Effector CD8-positive, alpha-beta T cell (primary cell): Measurements from ENCODE around the gene ATP5MK.
"Not testable (repeated sequence)": the region's sequence is repeated elsewhere in the genome, so short reads cannot be mapped to it uniquely, and the experiment has no call there.

ENCODE experiments used
- DNase-seq: peaks from one replicate; lab custom pipeline; 2025; lab: John Stamatoyannopoulos, UW

Gene ATP5MK

GRCh38 chr10:103396789-103397087 is 463 bp upstream of the ATP5MK start:
- no peak for DNase-seq

DNA sequence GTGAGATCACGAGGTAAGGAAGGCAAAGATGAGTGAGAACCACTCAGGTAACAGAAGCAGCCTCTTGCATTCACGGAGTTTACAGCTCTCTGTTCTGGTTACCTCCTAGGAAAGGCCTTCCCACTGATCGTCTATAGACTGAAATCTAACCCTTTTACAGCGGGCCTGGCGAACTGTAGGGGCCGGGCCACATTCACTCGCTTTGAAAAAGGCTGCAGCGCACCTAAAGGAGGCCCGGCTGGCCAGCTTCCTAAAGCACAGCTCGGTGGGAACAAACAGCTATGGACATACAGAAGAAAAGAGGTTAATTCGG is 565 bp downstream of the ATP5MK start:
- DNase-seq: no peak

GRCh38 chr10:103394180-103394579 is 2.1 kb downstream of the ATP5MK start:
- no peak for DNase-seq

- DNase-seq: no peak
Measured at GRCh38 chr10:103382769-103383168, 13.5 kb downstream of the ATP5MK start.

- DNase-seq: no peak
Measured at GRCh38 chr10:103374263-103374662, 22.0 kb downstream of the ATP5MK start.

DNA sequence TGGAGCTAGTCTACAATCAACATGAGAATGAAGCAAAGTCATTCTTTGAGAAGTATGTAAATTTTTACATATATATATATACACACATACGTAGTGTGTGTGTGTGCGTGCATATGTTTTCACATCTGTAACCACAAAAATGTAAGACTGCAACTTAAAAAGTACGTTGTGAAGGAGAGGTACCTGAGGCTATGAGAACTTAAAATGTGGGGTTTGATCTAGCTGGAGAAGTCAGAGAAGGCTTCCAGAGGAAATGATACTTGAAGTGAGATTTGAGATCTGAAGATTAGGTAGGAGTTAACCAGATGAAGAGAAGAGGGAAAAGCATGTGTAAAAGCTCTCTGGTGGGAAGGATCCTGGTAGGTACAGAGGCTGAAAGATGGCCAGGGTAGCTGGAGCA is 22.7 kb downstream of the ATP5MK start:
- DNase-seq: no peak

DNA sequence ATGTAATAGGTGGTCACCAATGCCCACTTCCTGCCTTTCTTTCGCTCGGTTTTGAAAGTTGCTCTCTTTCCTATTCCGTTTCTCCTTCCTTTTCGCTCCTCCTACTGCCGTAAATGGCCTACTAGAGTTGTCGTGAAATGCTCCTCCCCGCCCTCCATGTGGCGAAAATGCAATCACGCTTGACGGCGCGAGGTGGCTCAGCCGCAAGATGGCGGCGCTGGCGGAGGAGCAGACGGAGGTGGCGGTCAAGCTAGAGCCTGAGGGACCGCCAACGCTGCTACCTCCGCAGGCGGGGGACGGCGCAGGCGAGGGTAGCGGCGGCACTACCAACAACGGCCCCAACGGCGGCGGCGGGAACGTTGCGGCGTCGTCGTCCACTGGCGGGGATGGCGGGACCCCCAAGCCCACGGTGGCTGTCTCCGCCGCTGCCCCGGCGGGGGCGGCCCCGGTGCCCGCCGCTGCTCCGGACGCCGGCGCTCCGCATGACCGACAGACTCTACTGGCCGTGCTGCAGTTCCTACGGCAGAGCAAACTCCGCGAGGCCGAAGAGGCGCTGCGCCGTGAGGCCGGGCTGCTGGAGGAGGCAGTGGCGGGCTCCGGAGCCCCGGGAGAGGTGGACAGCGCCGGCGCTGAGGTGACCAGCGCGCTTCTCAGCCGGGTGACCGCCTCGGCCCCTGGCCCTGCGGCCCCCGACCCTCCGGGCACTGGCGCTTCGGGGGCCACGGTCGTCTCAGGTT is 28.3 kb downstream of the ATP5MK start, which contains the start of gene TAF5:
Gene TAF5, plus strand, starts transcription at position 195 of the 737 bp plus-strand sequence. Its CDS starts 14 bp downstream, at position 209.
- peak; percentile 80 for DNase-seq

DNA sequence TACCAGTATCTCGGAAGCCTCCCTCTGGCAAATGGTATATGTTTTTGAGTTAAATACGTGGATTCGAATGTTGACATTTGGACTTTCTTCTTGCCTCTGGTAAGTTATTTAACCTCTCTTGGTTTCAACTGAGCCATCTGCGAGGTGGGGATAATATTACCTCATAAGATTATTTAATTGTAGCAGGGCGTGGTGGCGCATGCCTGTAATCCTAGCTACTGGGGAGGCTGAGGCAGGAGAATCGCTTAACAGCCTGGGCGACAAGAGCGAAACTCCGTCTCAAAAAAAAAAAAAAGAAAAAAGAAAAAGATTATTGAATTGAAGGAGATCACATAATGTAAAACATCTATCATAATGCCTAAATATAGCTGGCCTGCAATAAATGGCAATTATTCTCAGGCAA is 28.9 kb downstream of the ATP5MK start:
- DNase-seq: no peak

DNA sequence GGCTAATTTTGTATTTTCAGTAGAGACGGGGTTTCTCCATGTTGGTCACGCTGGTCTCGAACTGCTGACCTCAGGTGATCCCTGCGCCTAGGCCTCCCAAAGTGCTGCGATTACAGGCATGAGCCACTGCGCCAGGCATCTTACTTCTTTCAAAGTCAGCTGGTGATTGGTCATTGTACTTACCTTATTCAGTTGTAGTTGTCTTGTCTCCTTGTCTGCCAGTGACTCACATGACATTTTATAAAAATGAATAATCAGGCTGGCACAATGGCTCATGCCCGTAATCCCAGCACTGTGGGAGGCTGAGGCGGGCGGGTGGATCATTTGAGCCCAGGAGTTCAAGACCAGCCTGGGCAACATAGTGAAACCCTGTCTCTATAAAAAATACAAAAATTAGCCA is 35.5 kb downstream of the ATP5MK start:
- DNase-seq: not testable (repeated sequence)

DNA sequence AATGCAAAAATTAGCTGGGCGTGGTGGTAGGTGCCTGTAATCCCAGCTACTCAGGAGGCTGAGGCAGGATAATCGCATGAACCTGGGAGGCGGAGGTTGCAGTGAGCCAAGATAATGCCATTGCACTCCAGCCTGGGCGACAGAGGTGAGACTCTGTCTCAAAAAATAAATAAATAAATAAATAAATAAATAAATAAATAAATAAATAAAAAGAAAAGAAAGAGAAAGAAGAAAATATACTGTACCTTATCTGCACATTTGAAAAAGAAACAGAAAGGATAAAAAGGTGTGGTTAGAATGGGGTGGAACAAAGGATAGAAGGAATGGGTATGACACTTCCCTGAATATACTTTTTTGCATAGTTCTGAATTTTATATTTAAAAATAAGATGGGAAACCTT is 36.8 kb downstream of the ATP5MK start:
- not testable (repeated sequence) for DNase-seq

- DNase-seq: no peak
Measured at GRCh38 chr10:103355906-103356599, 40.2 kb downstream of the ATP5MK start.

- DNase-seq: not testable (repeated sequence)
Measured at GRCh38 chr10:103354567-103354966, 41.7 kb downstream of the ATP5MK start.

DNA sequence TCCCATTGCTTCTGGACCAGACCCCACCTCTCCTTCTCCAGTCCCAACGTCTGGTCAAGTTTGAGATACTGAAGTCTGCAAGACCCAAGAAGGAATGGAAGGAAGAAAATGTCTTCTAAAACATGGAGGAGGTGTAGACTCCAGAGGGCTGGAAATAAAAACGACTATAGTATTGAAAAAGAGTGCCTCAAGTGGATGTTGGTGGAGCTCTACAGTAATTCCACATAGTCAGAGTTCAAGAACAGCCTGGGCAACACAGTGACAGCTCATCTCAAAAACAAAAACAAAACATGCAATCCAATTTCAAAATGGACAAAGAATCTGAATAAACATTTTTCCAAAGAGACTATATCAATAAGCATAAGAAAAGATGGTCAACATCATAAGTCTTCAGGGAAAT is 43.0 kb downstream of the ATP5MK start:
- DNase-seq: no peak

DNA sequence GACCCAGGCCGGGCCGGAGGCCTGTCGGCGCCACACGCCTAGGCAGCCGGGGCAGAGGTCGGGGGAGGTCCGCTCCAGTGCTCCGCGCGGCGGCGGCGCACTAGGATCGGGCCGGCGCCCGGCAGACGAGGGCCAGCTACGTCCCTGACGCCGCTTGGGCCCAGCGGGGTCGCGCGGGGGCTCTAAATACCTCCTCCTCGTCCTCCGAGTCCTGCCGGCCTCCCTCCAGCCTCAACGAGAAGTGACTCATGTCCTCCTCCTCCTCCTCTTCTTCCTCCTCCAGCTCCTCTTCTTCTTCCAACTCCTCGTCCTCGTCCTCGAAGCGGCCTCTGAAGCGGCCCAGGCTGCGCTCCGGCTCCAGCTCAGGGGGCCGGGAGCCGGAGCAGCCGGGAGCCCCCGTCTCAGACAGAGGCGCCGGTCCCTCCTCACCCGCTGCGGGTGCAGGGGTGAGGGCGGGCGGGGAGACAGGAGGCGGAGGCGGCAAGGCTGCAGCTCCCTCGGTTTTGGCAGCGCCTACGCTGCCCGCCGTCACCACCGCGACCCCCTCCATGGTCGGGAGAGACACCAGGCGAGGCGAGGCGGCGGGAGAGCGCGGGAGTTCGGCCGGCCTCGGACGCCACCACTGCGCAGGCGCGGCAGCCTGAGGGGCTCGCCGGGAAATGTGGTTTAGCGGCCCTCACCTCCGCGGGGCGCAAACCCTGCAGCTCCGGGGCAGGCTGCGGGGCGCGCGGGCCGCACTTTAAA is 45.6 kb downstream of the ATP5MK start, which contains the start of gene PCGF6:
Gene PCGF6, minus strand, starts transcription at position 624 of the 744 bp plus-strand sequence. Its CDS starts 74 bp downstream, at position 550.
- peak; percentile 52 for DNase-seq

- DNase-seq: no peak
Measured at GRCh38 chr10:103350175-103350516, 46.1 kb downstream of the ATP5MK start.
